ENCODE measurements around the gene TTC3. TPM values are rescaled to one million over a fixed set of nuclear protein-coding genes. Genes with fewer than 3 reads are reported as not detected.
"Not testable (repeated sequence)": the region's sequence is repeated elsewhere in the genome, so short reads cannot be mapped to it uniquely, and the experiment has no call there.

TTC3 gene
- total RNA-seq, 3 donors from 2014 or later: 67.2 to 126 (median 98.1) TPM

DNA sequence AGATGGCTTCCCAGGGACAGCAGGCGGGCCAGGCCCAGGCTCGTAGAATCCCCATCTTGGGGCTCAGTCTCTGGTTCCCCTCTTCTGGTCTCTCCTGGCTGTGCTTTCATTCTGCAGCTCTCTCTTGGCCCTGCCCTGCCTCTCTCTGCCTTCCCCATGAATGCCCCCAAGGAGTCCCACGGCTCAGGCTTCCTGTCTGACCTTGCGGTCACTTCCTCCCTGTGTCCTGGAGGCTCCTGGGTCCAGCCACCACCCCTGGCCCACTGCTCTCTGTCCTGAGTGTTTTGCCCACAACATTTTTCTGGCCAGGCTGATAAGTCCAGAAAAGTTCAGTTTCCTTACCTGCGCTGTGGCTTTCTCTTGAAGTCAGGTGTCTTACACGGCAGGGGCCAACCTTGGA, 29.2 kb upstream of the TTC3 start:
- TF ChIP-seq, protein P1, sequence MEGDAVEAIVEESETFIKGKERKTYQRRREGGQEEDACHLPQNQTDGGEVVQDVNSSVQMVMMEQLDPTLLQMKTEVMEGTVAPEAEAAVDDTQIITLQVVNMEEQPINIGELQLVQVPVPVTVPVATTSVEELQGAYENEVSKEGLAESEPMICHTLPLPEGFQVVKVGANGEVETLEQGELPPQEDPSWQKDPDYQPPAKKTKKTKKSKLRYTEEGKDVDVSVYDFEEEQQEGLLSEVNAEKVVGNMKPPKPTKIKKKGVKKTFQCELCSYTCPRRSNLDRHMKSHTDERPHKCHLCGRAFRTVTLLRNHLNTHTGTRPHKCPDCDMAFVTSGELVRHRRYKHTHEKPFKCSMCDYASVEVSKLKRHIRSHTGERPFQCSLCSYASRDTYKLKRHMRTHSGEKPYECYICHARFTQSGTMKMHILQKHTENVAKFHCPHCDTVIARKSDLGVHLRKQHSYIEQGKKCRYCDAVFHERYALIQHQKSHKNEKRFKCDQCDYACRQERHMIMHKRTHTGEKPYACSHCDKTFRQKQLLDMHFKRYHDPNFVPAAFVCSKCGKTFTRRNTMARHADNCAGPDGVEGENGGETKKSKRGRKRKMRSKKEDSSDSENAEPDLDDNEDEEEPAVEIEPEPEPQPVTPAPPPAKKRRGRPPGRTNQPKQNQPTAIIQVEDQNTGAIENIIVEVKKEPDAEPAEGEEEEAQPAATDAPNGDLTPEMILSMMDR (IDR thresholded peaks at IDR 0.05): no peak

DNA sequence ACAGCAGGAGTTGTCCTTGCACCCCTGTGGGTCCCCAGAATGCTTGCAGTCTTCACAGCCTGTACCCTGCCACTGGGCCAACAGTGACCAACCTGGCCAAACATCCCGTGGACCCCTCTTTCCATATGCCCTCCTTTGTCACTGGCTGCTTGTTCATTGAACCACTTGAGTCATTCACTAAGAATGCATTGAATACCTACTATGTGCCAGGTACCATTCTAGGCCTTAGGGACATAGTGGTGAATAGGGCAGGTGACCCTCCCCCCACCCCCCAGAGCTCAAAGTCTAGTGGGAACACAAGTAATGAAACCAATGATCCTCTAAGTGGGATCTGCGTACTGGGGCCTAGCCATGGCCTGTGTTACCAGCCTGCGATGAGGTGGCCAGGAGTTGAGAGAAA, 28.4 kb upstream of the TTC3 start:
- intact Hi-C loops (cut with DNase I, micrococcal nuclease): no loop called here
- TF ChIP-seq, protein P1 (IDR thresholded peaks at IDR 0.05): no peak

More for the DNA sequence above, 29.2 kb upstream of the TTC3 start:
- no peaks in the 10 kb centered on the region for H3K4me1 ChIP-seq (ENCODE audit: low read depth)
- H3K9me3 ChIP-seq: no peaks in the 10 kb centered on the region
- ATAC-seq (no peak), DNase-seq (no peak)
- no peak overlapping the region for H3K4me3 ChIP-seq
- H3K36me3 ChIP-seq (ENCODE audit: low read depth): no peaks in the 10 kb centered on the region
- intact Hi-C loops (cut with DNase I, micrococcal nuclease): no loop called here

DNA sequence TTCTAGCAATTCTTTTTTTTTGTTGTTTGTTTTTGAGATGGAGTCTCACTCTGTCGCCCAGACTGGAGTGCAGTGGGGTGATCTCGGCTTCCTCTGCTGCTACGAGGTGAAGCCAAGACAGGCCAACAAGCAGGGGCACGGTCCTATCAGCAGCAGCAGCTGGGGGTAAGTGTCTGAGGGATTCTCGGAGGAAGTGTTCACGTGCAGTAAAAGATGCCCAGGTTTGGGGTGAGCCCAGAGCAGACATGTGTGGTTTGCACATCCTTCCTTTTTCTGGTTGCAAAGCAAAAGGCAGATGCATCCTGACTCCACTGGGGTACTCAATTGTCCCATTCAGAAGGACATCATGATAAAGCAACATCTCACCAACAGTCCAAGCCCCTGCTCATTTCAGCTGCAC, 27.9 kb upstream of the TTC3 start:
- intact Hi-C loops (cut with DNase I, micrococcal nuclease): no loop called here
- Histone ChIP-seq H3K9me3 (no peaks in the 10 kb centered on the region), H3K4me3 (no peak overlapping the region), H3K36me3 (ENCODE audit: low read depth) (no peaks in the 10 kb centered on the region), H3K4me1 (ENCODE audit: low read depth) (no peaks in the 10 kb centered on the region)
- TF ChIP-seq, protein P1 (IDR thresholded peaks at IDR 0.05): no peak
- no peak for DNase-seq
- ATAC-seq: no peak

More for the DNA sequence above, 28.4 kb upstream of the TTC3 start:
- no peaks in the 10 kb centered on the region for H3K9me3 ChIP-seq
- DNase-seq (no peak), ATAC-seq (no peak)
- H3K36me3 ChIP-seq (ENCODE audit: low read depth): no peaks in the 10 kb centered on the region
- no peak overlapping the region for H3K4me3 ChIP-seq
- H3K4me1 ChIP-seq (ENCODE audit: low read depth): no peaks in the 10 kb centered on the region

DNA sequence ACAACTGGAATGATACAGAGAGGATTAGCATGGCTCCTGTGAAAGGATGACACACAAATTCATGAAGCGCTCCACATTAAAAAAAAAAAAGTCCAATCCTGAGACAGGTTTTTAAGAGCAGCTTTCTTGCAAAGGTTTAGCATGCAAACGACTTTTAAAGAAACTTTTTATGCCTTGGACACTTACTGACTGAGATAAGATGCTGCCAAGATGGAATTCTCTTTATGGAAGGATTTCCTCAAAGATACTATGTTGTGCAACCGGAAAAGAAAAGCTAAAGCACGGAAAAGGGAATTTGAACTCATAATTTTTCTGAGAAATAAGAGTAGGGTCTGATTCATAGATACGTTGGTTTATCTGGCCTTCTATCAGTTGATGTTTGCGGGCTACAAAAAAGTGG, 27.5 kb upstream of the TTC3 start:
- TF ChIP-seq, protein P1 (IDR thresholded peaks at IDR 0.05): no peak
- H3K4me1 ChIP-seq (ENCODE audit: low read depth): no peaks in the 10 kb centered on the region
- H3K36me3 ChIP-seq (ENCODE audit: low read depth): no peaks in the 10 kb centered on the region
- H3K4me3 ChIP-seq: no peak overlapping the region
- ATAC-seq: no peak
- H3K9me3 ChIP-seq: no peaks in the 10 kb centered on the region
- intact Hi-C loops (cut with DNase I, micrococcal nuclease): no loop called here
- no peak for DNase-seq

DNA sequence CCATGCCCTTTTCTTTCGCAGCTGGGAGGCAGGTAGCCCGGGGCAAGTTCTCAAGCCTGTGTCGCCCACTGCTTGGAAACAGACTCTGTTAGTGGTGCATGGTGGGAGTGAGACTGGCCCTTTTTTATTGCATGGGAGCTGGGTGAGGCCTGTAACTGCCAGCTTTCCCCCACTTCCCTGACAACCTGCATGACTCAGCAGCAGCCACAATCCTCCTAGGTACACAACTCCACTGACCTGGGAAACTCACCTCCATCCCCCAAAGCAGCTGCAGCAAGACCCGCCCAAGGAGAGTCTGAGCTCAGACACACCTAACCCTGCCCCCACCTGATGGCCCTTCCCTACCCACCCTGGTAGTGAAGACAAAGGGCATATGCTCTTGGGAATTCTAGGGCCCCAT, 26.0 kb upstream of the TTC3 start:
- Histone ChIP-seq H3K4me1 (ENCODE audit: low read depth) (no peaks in the 10 kb centered on the region), H3K36me3 (ENCODE audit: low read depth) (no peaks in the 10 kb centered on the region), H3K4me3 (no peak overlapping the region), H3K9me3 (no peaks in the 10 kb centered on the region)
- ATAC-seq: peak; percentile 95
- intact Hi-C loops (cut with DNase I, micrococcal nuclease): no loop called here
- TF ChIP-seq, protein P1 (IDR thresholded peaks at IDR 0.05): no peak
- peak; percentile 72 to 80 (median 80) for DNase-seq

DNA sequence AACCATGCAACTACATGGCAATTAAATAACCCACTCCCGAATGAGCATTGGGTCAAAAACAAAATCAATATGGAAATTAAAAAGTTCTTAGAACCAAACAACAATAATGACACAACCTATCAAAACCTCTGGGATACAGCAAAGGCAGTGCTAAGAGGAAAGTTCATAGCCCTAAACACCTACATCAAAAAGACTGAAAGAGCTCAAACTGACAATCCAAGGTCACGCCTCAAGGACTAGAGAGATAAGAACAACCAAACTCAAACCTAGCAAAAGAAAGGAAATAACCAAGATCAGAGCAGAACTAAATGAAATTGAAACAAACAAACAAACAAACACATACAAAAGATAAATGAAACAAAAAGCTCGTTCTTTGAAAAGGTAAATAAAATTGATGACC, 23.3 kb upstream of the TTC3 start:
- H3K4me1 ChIP-seq (ENCODE audit: low read depth); DNase-seq; intact Hi-C loops (cut with DNase I, micrococcal nuclease); ATAC-seq; H3K36me3 ChIP-seq (ENCODE audit: low read depth); H3K4me3 ChIP-seq; H3K9me3 ChIP-seq: not testable (repeated sequence)

All from mucosa of descending colon (tissue), 3 donors.